Measurements from ENCODE around the gene CDK6.
A peak's percentile ranks its signal among the peaks of the same experiment; 100 is the strongest.
"Not testable (repeated sequence)": the region's sequence is repeated elsewhere in the genome, so short reads cannot be mapped to it uniquely, and the experiment has no call there.

The CDK6 gene

GRCh38 chr7:92614660-92615174, 221.7 kb downstream of the CDK6 start:
- no peak for ATAC-seq

- ATAC-seq = no peak
Observed at GRCh38 chr7:92613720-92614119, 222.7 kb downstream of the CDK6 start.

- ATAC-seq = no peak
Observed at GRCh38 chr7:92613214-92613613, 223.2 kb downstream of the CDK6 start.

GRCh38 chr7:92612501-92612900, 223.9 kb downstream of the CDK6 start:
- ATAC-seq = no peak

- ATAC-seq = no peak
Observed at GRCh38 chr7:92611735-92612134, 224.6 kb downstream of the CDK6 start.

GRCh38 chr7:92609921-92610518, 226.4 kb downstream of the CDK6 start:
- ATAC-seq = peak; percentile 21 to 53

- ATAC-seq = no peak
Observed at GRCh38 chr7:92608380-92609322, 227.7 kb downstream of the CDK6 start.

GRCh38 chr7:92606985-92607384, 229.4 kb downstream of the CDK6 start:
- ATAC-seq = no peak

- ATAC-seq = not testable (repeated sequence)
Observed at GRCh38 chr7:92604517-92604916, 231.9 kb downstream of the CDK6 start.

- ATAC-seq = no peak
Observed at GRCh38 chr7:92603089-92603445, 233.3 kb downstream of the CDK6 start.

- ATAC-seq = peak in 1 of 2 donors; percentile 25
Observed at GRCh38 chr7:92602352-92603088, 233.9 kb downstream of the CDK6 start.

- peak in 1 of 2 donors; percentile 30 for ATAC-seq
Observed at GRCh38 chr7:92598310-92598981, 237.9 kb downstream of the CDK6 start.

GRCh38 chr7:92595281-92595680, 241.1 kb downstream of the CDK6 start:
- no peak for ATAC-seq

GRCh38 chr7:92594746-92595145, 241.6 kb downstream of the CDK6 start:
- ATAC-seq = no peak

- ATAC-seq = no peak
Observed at GRCh38 chr7:92590711-92591310, 245.6 kb downstream of the CDK6 start.

GRCh38 chr7:92589056-92589455, 247.3 kb downstream of the CDK6 start:
- ATAC-seq = no peak

- no peak for ATAC-seq
Observed at GRCh38 chr7:92588561-92588960, 247.8 kb downstream of the CDK6 start.

- no peak for ATAC-seq
Observed at GRCh38 chr7:92586841-92587240, 249.5 kb downstream of the CDK6 start.

GRCh38 chr7:92586403-92586802, 250.0 kb downstream of the CDK6 start:
- ATAC-seq = no peak

- no peak for ATAC-seq
Observed at GRCh38 chr7:92584953-92585352, 251.4 kb downstream of the CDK6 start.

GRCh38 chr7:92582948-92583347, 253.4 kb downstream of the CDK6 start:
- ATAC-seq = no peak

- no peak for ATAC-seq
Observed at GRCh38 chr7:92576296-92576695, 260.1 kb downstream of the CDK6 start.

Measured in activated CD4-positive, CD25-positive, alpha-beta regulatory T cell treated with anti-CD3 and anti-CD28 coated beads, Interleukin-2, amount 50 U/mL, for 24 hours (primary cell).